ENCODE results near the gene C4orf54.

C4orf54 gene

GRCh38 chr4:99615170-99615820, 42.3 kb downstream of the C4orf54 start:
- DNase-seq, result peak; percentile 11

GRCh38 chr4:99614491-99614890, 43.1 kb downstream of the C4orf54 start:
- DNase-seq, result no peak

- DNase-seq, result no peak
Observed at GRCh38 chr4:99612704-99613103, 44.9 kb downstream of the C4orf54 start.

DNA sequence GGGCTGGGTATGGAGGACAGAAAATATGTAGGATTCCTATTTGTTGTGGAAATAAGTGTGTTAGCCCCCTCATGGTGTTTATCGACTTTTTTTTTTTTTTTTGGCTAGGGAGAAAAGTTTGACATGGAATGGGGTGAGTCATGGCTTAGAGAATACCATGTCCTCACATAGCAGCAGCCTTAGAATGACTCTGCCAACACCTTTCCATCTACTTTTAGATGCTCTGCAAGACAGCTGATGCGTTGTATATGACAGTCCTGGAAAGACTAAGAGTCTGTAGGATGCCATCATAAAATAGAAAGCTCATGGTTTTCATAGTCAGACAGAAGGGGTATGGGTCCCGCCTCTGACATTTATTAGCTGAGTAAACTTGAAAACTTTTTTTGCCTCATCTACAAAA, 45.3 kb downstream of the C4orf54 start:
- DNase-seq, result no peak

DNA sequence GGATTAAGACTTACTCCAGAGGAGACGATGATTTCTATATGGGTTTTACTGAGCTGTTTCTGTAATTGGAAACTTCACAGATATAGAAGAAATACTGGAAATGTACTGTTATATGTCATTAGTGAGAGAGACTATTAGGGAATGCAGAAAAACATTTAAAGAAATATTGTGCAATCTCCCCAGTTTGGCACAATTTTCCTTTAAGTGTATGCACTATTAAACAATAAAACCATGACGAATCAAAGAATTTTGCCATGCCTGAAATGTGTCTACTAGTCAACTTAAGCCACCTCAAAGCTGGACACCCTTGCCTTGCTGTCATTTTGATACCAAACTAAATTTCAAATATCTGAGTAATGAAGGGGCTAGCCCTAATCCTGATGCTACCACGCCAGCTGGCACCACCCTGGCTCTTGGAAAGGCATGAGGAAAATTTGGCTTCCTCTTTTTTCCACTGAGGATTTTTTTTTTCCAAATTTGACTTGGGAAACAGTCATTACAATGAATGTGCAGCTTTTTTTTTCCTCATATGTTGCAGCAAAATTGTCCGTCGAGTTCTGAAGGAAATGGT, 46.9 kb downstream of the C4orf54 start:
- no peak for DNase-seq

DNA sequence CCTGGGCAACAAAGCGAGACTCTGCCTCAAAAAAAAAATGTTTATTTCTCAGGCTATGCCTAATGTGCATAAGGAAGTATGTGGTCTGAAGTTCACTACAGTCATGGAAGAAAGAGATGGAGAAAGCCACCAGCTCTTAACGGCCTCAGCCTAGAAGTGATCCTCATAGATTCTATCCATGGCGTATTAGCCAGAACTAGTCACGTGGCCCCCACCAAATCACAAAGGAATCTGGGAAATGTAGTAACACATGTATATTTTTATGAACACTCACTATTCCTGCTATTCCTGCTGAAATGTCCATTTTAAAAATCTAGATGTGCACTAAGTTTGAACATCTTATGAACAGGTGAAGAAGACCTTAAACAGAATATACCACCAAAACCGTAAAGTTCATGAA, 49.2 kb downstream of the C4orf54 start:
- no peak for DNase-seq

All from NCI-H69 (cell line).